Glomerular visceral epithelial cell (primary cell): Measurements from ENCODE around the gene CIP2A.
A peak's percentile ranks its signal among the peaks of the same experiment; 100 is the strongest.

Experiments used
- DNase-seq: peaks from one replicate; pipeline ENCODE4 v3.0.0-alpha.2; 2016; ENCODE audit errors: extremely low spot score

CIP2A gene

DNA sequence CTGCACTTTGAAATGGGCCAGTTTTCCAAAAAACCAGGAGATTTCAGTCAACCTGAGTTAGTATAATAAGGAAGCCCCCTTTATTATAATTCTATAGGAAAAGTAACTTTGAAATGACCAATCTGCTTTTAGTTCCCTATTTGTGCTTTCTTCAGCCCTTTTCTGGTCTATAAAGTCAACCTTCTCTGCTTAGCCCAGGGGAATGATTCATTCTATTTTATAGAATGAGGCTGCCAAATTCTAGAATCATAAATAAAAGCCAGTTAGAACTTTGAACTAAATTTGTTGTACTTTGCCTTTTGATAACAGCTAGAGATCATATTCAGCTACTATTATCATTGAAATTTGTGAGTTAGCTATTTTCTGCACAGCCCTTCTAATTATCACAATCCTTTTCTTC is 24.7 kb downstream of the CIP2A start:
- no peak for DNase-seq

DNA sequence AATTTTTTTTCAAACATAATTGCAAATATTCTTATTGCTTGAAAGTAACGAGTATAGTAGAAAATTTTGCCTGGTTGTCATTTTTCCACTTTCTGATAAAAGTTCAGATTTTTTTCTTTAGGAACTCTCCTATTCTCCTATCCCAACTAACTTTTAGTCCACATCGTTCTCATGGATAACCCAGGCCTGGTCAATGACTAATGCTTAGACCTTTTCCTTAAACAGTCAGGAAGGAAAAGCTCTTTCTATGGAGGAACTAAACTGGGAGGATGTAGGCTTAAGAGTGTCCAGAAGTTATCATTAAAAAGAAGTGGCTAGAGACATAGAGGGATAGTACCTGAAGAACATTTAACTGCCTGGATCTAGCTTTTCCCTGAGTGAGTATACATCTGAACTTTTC is 26.7 kb downstream of the CIP2A start:
- no peak for DNase-seq

DNA sequence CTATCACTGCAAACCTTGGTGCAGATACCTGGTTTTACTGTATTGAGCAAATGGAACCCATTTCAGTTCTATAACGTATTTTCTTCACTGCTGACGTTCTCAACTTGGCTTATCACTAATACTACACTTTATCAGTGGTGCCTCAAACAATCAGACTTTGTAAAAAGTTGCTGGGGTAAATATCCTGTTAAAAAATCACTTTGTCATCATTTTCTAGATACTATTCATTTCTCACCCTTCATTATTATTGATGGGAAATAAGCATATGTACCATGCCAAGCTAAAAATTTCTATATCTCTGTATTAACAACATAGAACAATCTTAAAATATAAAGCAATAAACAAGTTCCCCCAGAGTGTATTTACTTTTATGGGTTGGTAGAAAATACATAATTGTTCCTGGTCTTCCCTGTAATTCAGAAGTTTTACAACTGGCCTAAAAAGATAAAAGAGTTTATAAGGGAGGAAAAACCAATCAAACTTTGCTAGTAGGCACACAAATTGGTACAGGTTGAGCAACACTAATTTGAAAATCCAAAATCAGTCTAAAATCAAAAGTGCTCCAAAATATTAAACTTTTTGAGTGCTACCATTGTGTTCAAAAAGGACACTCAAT is 33.2 kb downstream of the CIP2A start:
- no peak for DNase-seq

DNA sequence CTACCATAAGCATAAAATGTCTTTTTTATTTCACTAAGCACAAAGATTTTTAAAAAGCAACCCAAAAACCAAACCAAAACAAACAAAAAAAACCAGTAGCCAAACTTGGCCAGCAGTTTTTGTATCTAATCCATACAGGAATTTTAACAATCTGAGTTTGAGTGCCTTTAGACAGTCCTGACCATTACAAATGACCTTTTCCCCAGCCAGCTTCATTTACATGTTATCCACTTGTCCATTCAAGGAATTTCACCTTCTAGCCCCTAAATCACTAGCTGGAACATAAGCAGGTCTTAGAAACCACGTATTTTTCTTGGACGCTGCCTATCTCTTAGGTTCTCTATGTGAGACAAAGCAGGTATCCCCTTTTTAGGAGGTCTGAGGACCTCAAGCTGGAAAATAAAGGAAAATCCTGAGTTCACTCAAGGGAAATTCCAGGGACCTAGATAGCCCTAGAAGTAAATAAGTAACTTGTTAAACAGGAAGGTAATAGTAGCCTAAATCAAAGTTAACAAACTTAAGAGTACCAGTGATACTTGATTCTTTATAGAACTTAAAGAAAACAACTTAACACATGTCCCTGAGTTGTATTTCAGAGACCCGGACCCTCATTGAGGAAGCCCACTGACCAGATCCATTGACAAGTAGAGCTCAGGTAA is 34.2 kb downstream of the CIP2A start:
- DNase-seq: peak; percentile 19

DNA sequence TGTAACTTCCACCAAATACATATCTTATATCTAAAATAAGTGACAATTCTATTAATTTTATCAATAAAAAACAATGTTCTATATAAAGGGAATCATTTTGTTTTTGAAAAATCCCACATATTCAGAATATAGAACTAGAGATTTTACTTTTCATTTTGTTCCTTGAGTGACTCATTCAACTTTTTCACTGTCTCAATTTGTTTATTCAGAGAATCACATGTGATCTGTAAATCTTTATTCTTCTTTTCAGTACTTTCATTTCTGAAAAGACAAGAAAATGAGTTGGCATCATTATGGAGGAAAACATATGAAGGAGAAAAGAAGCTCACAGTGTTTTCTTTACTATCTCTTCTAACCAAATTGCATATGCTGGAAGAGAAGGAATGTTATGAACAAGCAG is 35.0 kb downstream of the CIP2A start:
- no peak for DNase-seq

DNA sequence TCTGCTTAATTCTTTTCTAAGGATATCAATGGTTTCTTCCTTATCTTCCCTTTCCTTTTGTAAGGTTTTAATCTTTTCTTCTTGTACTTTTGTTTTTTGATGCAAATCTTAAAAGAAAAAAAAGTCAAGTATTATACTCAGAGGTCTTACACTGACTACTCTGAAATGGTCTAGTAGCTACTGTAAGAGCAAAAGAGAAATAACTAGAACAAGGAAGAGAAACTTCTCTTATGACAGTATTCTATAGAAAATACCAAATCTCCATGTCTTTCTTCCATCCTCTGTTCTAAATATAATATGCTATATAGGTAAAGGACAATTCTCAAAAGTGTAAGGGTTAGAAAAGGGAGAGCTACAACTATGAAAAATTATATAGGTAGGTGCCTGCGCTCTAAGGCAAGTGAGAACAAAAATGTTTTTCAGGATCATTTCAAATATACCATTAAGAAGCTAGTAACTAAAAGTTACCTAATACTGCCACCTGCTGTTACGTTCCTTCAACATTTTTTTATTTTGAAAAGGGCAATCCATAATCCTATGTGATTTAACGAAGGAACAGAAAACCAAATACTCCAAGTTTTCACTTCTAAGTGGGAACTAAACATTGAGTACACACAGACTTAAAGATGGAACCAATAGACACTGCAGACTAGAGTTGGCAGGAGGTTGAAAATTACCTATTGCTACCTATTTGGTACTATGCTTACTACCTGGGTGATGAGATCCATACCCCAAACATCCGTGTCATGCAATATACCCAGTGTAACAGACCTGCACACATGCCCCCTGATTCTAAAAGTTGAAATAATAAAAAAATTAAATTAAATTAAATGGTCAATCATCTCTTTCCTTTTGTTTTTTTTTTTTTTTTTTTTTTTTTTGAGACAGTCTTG is 36.7 kb downstream of the CIP2A start:
- DNase-seq: peak; percentile 31

DNA sequence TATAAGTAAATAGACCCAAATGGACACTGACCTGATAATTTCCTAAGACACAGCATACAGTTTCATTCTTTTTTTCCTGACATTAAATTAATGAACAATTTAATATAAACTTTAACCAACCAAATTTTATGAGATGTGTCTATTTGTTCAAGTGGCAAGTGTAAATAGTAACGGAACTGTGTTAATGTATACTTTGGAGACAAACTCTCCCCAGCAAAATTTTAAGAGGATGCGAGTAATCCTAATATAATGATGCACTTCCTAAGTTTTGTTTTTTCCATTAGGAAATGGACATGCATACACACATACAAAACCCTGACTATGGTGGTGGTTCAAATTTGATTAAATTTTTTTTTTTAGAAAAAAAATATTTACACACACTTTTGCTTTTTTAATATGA is 40.4 kb downstream of the CIP2A start:
- no peak for DNase-seq

DNA sequence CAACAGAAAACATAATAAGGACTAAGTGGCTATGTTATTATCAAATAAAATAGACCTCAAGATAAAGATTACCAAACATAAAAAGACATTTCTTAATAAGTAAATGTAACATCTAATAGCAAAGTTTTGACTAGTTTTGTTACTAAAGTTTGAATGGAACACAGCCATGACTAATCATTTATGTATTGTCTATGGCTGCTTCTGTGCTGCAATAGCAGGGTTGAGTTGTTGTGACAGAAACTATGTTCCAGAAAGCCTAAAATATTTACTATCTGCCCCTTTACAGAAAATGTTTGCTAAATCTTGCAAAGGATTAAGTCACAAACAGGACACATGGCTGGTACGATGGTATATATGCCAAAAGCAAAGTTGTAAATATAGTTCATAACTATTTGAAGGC is 40.9 kb downstream of the CIP2A start:
- no peak for DNase-seq

DNA sequence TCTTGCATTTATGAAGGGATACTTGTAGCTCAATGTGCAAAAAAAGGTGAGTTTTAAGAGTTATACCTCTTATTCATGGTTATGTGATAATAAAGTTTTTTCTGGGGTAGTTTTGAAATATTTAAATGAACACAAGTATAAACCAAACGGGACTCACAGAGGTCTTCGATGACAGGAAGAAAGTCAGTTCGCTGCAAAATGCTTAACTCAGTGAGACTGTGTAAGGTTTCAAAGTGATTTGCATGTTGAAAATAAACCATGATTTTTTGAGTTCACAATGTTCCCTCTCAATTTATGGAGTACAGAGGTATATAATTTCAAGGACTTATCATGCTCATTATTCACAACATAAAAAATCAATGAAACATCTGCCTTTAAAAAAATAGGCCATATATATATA is 42.5 kb downstream of the CIP2A start:
- DNase-seq: no peak

DNA sequence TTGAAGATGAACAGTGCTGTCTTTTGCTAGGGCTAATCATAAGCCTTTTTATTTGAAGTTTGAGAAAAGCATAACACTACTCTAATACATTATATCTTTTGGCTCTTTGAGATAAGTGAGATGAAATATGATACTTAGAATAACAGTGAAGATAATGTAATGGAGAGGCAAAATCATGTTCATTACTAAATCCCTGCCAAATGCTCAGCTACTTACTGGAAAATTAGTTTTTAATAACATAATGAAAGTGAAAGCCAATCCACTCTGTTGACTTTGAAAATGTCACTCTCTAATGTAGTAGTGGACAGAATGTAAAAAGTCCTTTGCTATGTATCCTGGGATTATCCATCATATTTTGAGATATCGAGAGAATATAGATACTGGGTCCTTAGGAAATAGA is 43.0 kb downstream of the CIP2A start:
- no peak for DNase-seq

DNA sequence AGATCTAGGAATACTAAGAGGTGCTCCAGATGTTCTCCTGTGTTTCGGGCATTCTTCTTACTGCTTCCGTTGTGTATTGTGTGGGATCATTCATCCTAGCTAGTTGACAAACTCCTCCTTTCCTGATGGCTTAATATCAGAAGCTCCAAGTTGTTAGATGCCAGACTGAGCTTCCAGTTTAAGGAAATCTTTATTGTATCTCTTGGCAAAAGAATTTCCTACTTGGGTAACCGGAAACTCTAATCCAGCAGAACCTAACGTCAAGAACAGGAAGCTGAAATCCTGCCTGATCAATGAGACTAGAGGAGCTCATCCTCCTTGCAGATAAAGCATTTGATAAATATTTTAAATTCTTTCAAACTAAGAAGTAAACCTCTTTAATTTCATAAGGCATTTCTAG is 51.2 kb downstream of the CIP2A start:
- no peak for DNase-seq

DNA sequence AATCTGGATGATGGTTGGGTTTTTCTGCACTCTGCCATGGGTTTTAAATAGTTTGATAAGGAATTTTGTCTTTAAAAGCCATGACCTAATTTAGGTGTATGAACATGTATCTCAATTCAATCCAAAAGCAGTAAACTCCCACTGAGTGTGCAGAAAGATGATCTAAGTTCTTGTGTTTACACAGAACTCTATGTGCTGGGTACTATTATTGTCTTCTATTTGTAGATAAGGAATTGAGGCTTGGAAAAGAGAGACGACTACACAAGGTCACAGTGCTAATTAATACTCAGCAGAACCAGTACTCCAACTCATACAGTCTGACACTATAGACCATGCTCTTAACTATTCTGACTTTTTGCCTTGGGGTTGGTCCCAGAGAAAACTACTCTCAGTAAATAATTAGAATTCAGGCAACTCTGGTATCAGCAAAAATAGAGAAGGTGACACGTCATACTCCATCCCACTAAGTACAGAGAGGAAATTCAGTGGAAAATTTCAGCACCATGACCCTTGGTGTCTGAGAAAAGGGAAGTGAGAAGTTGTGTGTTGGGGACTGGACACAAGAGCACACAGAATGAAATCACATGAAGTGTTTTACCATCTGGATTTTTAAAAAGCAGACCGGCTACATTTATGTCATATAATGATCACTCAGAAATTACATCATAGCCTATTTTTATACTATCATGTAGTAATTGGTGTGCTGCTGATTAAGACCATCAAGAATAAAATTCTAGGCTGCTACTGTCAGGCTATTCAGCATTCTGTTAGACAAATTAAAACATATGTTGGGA is 60.6 kb downstream of the CIP2A start:
- DNase-seq: no peak

DNA sequence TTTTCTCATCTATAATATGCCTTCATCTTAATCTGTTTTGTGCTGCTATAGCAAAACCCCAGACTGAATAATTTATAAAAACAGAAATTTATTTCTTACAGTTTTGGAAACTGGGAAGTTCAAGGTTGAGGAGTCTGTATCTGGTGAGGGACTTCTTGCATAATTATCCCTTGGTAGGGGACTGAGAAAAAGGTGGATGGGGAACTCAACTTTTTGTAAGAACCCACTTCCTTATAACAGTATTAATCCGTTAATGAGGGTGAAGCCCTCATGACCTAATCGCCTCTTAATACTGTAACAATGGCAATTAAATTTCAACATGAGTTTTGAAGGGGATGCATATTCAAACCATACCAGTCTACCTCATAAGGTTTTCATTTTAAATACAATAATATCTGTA is 61.4 kb downstream of the CIP2A start:
- DNase-seq: no peak

DNA sequence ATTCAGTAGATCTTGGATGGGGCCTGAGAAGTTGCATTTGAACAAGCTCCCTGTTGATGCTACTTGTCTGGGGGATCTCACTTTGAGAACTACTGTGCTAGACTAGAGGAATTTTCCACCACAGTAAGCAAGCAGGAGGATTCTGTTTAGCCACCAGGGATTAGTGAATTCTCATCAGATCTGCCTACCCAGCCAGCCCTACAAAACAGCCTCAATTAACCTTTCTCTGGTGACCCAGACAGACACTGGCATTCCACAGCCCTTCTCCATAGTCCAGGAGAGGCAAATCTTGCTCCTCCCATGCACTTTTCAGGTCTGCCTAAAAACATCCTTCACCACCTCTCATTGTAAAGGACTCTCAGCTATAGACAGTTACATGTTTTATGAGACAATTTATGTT is 62.1 kb downstream of the CIP2A start:
- no peak for DNase-seq

DNA sequence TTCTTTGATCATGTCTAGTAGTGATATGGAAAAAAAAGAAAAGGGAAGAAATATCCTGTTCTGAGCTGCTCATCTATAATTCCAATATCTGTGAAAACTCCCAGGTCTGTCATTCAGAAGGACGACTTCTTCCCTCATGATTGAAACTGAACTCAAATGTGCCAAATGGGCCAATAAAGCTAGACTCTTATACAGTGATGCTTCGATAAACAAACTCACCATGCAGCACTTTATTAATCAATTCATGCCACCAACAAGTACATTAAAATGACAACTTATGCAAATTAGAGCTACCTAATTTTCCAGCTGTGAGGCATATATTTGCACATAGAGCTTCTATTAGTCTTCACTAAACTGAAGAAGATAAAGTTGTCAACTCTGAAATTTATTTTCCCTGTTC is 63.3 kb downstream of the CIP2A start:
- DNase-seq: no peak

DNA sequence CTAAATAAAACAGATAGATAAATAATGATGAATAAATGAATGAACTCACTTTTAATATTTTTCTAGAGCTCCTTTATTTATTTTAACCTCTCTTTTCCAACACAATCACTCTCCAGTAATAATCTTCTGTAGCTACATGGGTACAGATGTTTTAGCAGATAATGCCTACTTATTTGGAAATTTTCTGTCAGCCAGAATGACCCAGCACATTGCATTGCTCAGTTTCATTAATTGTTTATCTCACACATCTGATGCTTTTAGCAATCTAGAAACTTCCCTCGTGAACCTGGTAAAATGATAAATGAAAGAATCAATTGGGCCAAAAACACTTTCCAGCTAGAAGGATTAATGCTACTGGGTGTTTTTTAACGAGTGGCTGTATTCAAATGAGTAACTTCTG is 64.0 kb downstream of the CIP2A start:
- no peak for DNase-seq

DNA sequence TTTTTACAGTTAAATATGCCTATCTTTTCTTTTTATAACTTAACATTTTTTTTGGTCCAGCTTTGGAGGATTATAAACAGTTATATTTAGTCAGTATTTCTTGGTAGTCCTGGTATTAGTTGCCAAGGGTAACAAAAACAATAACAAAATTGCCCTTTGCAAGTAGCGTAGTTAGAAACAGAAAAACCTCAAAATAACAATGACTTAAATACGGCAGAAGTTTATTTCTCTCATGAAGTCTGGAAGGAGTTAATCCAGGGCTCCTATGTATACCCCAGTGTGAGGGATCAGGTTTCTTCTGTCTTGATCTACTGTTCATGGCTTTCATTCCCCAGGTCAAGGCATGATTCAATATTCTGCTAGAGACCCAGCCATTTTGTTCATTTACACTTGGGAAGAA is 64.7 kb downstream of the CIP2A start:
- DNase-seq: no peak

DNA sequence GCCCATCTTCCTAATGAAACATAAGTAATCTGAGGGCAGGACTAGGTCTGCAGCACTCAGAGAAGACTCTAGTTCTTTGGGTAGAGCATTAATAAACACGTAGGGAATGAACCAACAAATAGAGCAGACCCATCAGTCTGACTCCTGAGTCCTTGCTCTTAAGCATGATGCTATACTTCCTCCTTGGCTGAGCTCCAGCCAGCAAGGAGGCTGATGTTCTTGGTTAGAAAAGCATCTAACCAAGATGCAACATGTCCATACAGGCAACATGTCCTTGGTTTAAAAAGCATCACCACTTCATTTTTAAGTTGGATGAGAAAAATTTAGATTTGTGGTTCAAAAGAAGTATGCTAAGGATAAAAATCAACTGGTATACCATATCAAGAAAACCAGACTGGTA is 70.3 kb downstream of the CIP2A start:
- DNase-seq: peak; percentile 6

DNA sequence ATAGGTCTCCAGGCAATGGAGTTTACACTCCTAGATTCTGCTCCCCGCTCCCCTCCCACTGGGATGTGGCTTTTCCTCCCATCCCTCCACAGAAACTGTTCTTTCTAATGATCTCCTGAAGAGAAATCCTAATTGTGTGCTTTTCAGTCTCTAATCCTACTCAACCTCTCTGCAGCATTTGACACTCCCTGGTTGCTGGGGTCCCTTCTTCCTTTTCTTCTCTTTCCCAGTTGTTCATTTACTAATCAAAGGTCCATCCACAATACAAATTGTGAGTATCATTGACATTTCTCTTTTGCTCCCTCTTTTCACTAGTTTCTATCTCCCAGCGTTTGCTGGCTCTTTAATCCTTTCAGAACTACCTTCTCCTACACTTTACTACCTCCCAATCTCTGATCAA is 72.4 kb downstream of the CIP2A start:
- no peak for DNase-seq

DNA sequence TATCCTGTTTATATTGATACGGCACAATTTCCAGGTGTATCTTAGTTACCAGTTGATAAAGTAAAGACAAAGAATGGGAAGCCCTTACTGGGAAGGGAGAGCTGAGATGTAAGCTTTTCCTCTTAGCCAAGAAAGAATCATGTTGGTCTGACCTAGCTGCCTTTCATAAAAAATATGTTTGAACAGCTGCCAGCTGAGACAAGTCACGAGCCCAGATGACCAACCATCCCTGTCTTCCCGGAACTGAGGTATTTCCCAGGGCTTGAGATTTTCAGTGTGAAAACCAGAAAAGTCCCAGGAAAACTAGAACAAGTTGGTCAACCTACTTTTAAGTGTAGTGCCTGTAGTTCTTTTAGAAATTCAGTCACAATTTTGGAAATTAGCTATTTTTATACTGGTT is 75.3 kb downstream of the CIP2A start:
- DNase-seq: peak; percentile 41

DNA sequence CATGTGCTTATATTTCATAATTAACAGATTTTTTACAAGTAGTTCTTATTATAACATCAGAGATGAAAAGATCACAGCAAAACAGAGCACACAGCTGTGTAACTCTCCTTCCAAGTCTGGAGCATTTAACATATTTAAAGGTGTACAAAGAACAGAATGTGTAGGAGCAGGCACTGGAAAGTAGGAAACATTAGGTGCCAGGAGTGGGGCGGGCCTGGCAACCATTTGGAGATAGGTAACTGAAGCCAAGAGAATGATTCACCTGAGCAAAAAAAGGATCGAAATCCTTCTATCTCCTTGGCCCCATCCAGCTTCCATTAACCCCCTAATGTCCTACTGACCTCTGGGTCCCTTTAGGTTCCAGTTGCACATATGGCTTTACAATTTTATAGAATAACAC is 76.6 kb downstream of the CIP2A start:
- DNase-seq: no peak

DNA sequence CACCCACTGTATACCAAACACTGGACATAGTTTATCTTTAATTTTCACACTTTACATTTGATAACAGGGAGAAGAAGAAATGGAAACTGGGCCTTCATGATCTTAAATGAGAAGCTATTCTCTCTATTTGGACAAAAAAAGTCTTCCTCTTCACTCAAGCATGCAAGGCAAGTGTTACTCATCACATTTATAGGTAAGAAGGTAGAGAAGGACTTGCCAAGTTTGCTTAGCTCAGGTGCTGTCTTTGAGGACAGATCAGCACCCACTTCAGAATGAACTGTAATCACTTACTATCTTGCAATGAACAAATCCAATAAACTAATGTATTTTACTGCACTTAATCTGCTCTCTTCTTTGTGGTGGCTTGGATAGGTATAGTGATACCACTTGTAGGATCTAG is 77.7 kb downstream of the CIP2A start:
- DNase-seq: no peak
